Colonic mucosa (tissue), 4 donors: ENCODE measurements around the gene TMEM121B. TPM values are rescaled to one million over a fixed set of nuclear protein-coding genes. Genes with fewer than 3 reads are reported as not detected.
A peak's percentile ranks its signal among the peaks of the same experiment; 100 is the strongest.

ENCODE experiments used
- DNase-seq: peaks from one replicate; pipeline ENCODE4 v3.0.0-alpha.2; 2020
- H3K27ac ChIP-seq: fragments of 200-600 bp; one replicate; pipeline ENCODE4 v1.8.0; 2021
- H3K27me3 ChIP-seq: fragments of 200-600 bp; one replicate; pipeline ENCODE4 v1.8.0; 2021
- H3K36me3 ChIP-seq: fragments of 200-600 bp; one replicate; pipeline ENCODE4 v1.8.0; 2021
- H3K4me1 ChIP-seq: fragments of 200-600 bp; one replicate; pipeline ENCODE4 v1.8.0; 2021; ENCODE audit warnings: mild to moderate bottlenecking
- H3K4me3 ChIP-seq: fragments of 200-600 bp; one replicate; pipeline ENCODE4 v1.8.0; 2021
- H3K9ac ChIP-seq, 2 donors: one replicate each; pipeline ENCODE4 v1.7.0; 2013; ENCODE audit warnings: control low read depth in 2 of 2, low read depth in 2 of 2, low read length in 2 of 2
- H3K9me3 ChIP-seq: fragments of 200-600 bp; one replicate; pipeline ENCODE4 v1.8.0; 2021
- intact Hi-C: fragments of 100-400 bp; cut with DNase I; formaldehyde crosslinking; loops from one replicate; pipeline ENCODE4 v1.14.1; 2022
- total RNA-seq, 2 donors: library from RNA; stranded (reverse); fragmentation: NEBNext Ultra II Directional in 1 of 2; extraction: Animal tissue kit (Norgen Biotek cat#: 25700) in 1 of 2; gene quantifications; one replicate each; pipeline ENCODE4 v1.2.1, GENCODE V29; 2021
- TF ChIP-seq, protein P1 (sequence below): fragments of 200-600 bp; IDR thresholded peaks from one replicate; pipeline ENCODE4 v1.8.0; 2022; ENCODE audit warnings: antibody characterized with exemption, mild to moderate bottlenecking
- donor health status: healthy.
- donor health status: DM: no; HTN: no; CAD: no.
- donor health status: DM: no; HTN: no; CAD: no.

The TMEM121B gene
- total RNA-seq, 2 donors from 2014 or later, result 0.12 to 0.64 TPM

DNA sequence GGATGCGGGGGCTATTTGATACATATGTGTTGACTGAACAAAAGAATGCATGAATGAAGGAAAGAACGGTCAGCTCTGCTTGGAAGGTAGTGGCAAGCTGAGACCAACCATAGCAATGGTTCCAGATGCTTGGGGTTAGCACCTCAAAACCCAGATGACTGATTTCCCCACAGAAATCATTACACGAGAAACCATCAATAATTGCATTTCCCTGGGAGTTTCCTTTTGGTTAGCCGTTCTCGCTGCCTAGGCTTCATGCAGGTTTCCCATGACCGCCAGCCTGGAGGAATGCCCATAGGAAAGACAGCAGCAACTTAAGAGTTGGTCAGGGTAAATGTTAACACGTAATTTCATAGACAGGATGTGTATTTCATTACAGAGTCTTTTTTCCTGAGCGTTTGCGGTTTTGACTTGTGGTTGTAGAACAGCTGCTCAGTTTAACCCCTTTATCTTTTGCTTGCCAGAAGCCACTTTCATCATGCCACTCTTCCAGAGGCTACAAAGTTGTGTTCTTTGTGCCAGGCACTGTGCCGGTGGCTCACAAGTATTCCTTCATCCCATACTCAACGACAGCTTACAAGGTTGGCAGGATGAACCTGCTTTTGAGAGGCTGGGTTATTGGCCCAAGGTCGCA, 33.5 kb downstream of the TMEM121B start:
- TF ChIP-seq, protein P1, sequence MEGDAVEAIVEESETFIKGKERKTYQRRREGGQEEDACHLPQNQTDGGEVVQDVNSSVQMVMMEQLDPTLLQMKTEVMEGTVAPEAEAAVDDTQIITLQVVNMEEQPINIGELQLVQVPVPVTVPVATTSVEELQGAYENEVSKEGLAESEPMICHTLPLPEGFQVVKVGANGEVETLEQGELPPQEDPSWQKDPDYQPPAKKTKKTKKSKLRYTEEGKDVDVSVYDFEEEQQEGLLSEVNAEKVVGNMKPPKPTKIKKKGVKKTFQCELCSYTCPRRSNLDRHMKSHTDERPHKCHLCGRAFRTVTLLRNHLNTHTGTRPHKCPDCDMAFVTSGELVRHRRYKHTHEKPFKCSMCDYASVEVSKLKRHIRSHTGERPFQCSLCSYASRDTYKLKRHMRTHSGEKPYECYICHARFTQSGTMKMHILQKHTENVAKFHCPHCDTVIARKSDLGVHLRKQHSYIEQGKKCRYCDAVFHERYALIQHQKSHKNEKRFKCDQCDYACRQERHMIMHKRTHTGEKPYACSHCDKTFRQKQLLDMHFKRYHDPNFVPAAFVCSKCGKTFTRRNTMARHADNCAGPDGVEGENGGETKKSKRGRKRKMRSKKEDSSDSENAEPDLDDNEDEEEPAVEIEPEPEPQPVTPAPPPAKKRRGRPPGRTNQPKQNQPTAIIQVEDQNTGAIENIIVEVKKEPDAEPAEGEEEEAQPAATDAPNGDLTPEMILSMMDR, result no peak
- Histone ChIP-seq H3K9ac (no peak overlapping the region), H3K4me3 (no peak overlapping the region), H3K4me1 (peaks cover 4% of the 10 kb centered on the region), H3K36me3 (no peaks in the 10 kb centered on the region), H3K9me3 (no peaks in the 10 kb centered on the region), H3K27me3 (no peaks in the 10 kb centered on the region), H3K27ac (no peak overlapping the region)
- intact Hi-C loops, result no loop called here
- no peak for DNase-seq

GRCh38 chr22:17086788-17087497, 34.2 kb downstream of the TMEM121B start:
- H3K9ac ChIP-seq, result peak overlapping the region in 1 of 2 donors; percentile 12
- H3K4me1 ChIP-seq, result peaks cover 4% of the 10 kb centered on the region
- no peaks in the 10 kb centered on the region for H3K9me3 ChIP-seq
- no peak overlapping the region for H3K27ac ChIP-seq
- intact Hi-C loops, result no loop called here
- H3K27me3 ChIP-seq, result no peaks in the 10 kb centered on the region
- H3K4me3 ChIP-seq, result peak overlapping the region; percentile 91
- DNase-seq, result no peak
- H3K36me3 ChIP-seq, result no peaks in the 10 kb centered on the region
- TF ChIP-seq, protein P1, result no peak

DNA sequence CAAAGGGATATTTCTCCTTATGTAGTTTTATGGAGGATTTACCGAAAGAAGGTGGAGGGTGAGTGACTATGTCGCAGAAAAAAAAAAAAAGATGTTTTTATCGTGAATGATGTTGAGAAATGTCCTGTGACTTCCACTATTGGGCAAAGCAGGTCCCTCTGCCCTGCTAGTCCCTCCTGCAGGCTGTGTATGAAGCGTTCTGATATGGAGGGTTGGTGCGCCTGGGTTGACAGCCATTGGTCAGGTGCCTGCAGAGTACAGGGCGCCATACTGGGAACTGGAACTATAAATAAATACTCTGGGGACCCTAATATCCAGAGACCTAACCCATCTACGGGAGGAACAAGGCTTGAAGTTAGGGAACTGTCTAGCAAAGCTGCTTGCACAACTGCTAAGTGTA, 34.9 kb downstream of the TMEM121B start:
- Histone ChIP-seq H3K9ac (peak overlapping the region in 1 of 2 donors; percentile 12), H3K9me3 (no peaks in the 10 kb centered on the region), H3K4me3 (peak overlapping the region; percentile 91), H3K36me3 (no peaks in the 10 kb centered on the region), H3K27ac (no peak overlapping the region), H3K4me1 (peaks cover 4% of the 10 kb centered on the region), H3K27me3 (no peaks in the 10 kb centered on the region)
- intact Hi-C loops, result no loop called here
- no peak for DNase-seq
- TF ChIP-seq, protein P1, result no peak

DNA sequence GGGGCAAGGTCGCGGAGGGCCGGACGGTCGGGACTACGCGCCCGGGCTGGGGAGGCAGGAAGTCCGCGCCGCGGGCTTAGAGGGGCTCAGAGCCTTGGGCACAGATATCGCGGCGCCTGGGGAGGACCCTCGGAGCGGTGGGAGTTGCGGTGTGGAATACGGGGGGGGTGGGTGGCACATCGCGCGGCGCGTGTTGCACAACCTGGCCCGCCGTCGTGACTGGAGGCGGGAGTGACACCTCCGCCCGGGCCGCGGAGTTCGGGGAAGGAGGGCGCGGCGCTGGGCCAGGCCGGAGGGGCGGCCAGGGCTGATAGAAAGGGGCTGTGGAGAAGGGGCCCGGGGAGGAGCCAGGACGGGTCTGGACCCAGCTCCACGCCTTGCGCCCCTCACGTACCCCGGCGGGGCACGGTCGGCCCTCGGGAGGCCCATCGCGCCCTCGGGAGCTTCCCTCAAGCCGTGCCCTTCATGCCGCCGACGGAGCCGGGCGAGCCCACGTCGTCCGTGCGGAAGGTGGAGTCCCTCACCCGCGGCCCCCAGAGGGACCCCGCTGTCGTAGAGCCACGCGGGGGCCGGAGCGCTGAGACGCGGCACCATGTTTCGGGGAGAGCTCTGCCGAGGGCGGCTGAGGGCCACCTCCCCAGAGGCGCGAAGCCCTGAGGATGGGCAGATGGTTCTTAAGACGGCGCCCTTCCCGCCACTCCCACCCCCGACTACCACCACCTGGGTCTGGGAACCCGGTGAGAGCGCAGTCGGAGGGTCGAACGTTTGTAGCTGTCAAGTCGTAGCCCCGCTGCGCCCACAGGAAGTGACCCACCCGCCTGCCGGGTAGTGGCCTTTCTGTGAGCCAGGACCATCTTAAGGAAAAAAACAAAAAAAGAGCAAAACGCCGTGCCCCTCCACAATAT, 35.6 kb downstream of the TMEM121B start:
- H3K9me3 ChIP-seq, result no peaks in the 10 kb centered on the region
- peak overlapping the region; percentile 88 for H3K27ac ChIP-seq
- peaks cover 4% of the 10 kb centered on the region for H3K4me1 ChIP-seq
- peak overlapping the region; percentile 91 for H3K4me3 ChIP-seq
- H3K36me3 ChIP-seq, result no peaks in the 10 kb centered on the region
- DNase-seq, result peak; percentile 48
- H3K9ac ChIP-seq, result peak overlapping the region; percentile 82 to 100
- intact Hi-C loops, result no loop called here
- TF ChIP-seq, protein P1, result no peak
- H3K27me3 ChIP-seq, result no peaks in the 10 kb centered on the region

GRCh38 chr22:17084554-17085276, 36.4 kb downstream of the TMEM121B start, which contains the start of gene IL17RA:
Gene IL17RA, plus strand, starts transcription at chr22:17085000. Its CDS starts 92 bp downstream, at chr22:17085092.
- H3K27ac ChIP-seq, result peak within 1 kb of the TSS; percentile 88
- intact Hi-C loops, result loop anchor here (5.0 kb wide), 1 partner anchor 73 kb away; the partner anchor contains the start of gene HDHD5
- no peaks in the 10 kb centered on the region for H3K9me3 ChIP-seq
- peak; percentile 95 for DNase-seq
- H3K27me3 ChIP-seq, result no peaks in the 10 kb centered on the region
- peak within 1 kb of the TSS; percentile 91 for H3K4me3 ChIP-seq
- TF ChIP-seq, protein P1, result no peak
- no peaks in the 10 kb centered on the region for H3K36me3 ChIP-seq
- H3K9ac ChIP-seq, result peak within 1 kb of the TSS; percentile 82 to 100
- peaks cover 4% of the 10 kb centered on the region for H3K4me1 ChIP-seq
